Left kidney (tissue), 1 donor: ENCODE measurements around the gene LDLRAD1. TPM values are rescaled to one million over a fixed set of nuclear protein-coding genes. Genes with fewer than 3 reads are reported as not detected.

ENCODE experiments used
- polyA plus RNA-seq: library from polyadenylated mRNA; unstranded; fragments of 120-200 nt; gene quantifications from one replicate; pipeline ENCODE4 v1.2.1, GENCODE V29; 2013; ENCODE audit not compliant: insufficient read length

LDLRAD1 gene
- polyA plus RNA-seq, 1 donor = not detected

Other genes starting within 250 kb of the LDLRAD1 start
- gene NDC1, start 179.9 kb downstream of the LDLRAD1 start, polyA plus RNA-seq = 38.9 TPM
- 37.7 TPM for gene YIPF1, start 128.4 kb downstream of the LDLRAD1 start, polyA plus RNA-seq
- gene DIO1, start 124.0 kb downstream of the LDLRAD1 start, polyA plus RNA-seq = 7.6 TPM
- 68.2 TPM for gene IFT25, start 72.5 kb downstream of the LDLRAD1 start, polyA plus RNA-seq
- 44.1 TPM for gene LRRC42, start 71.8 kb downstream of the LDLRAD1 start, polyA plus RNA-seq
- gene TMEM59, start 35.0 kb upstream of the LDLRAD1 start, polyA plus RNA-seq = 357 TPM
- 9.4 TPM for gene TCEANC2, start 35.4 kb upstream of the LDLRAD1 start, polyA plus RNA-seq
- 0.08 TPM for gene CDCP2, start 134.8 kb upstream of the LDLRAD1 start, polyA plus RNA-seq
- gene CYB5RL, start 181.8 kb upstream of the LDLRAD1 start, polyA plus RNA-seq = 10.0 TPM
- gene MRPL37, start 182.0 kb upstream of the LDLRAD1 start, polyA plus RNA-seq = 81.9 TPM